Psoas muscle (tissue), 8 donors: ENCODE data around the gene GFRA1. TPM values are rescaled to one million over a fixed set of nuclear protein-coding genes. Genes with fewer than 3 reads are reported as not detected.

ENCODE experiments used
- ATAC-seq, 4 donors: fragments of 200-7000 bp; cut with Tn5 transposase; one replicate each; pipeline ENCODE4 v1.9.1; 2020; ENCODE audit warnings: moderate library complexity in 3 of 4, mild to moderate bottlenecking in 2 of 4
- DNase-seq, 2 donors: peaks; one replicate each; pipeline ENCODE4 v3.0.0-alpha.2; 2020
- H3K27ac ChIP-seq: fragments of 200-600 bp; one replicate; pipeline ENCODE4 v1.8.0; 2022
- H3K27me3 ChIP-seq, 3 donors: fragments of 200-600 bp in 1 of 3; one replicate each; pipeline versions ENCODE4 v1.6.1 to v1.8.0; 2013 to 2022; ENCODE audit warnings: low read length in 2 of 3, mild to moderate bottlenecking in 2 of 3, moderate library complexity in 1 of 3; ENCODE audit not compliant: insufficient read depth in 3 of 3
- H3K36me3 ChIP-seq, 2 donors: fragments of 200-600 bp in 1 of 2; one replicate each; pipeline versions ENCODE4 v1.6.1 to v1.8.0; 2013 to 2022; ENCODE audit warnings: low read depth in 1 of 2, mild to moderate bottlenecking in 1 of 2, moderate library complexity in 1 of 2; ENCODE audit not compliant: insufficient read depth in 1 of 2
- H3K4me1 ChIP-seq: fragments of 200-600 bp; one replicate; pipeline ENCODE4 v1.8.0; 2022
- H3K4me3 ChIP-seq: fragments of 200-600 bp; one replicate; pipeline ENCODE4 v1.8.0; 2022; ENCODE audit warnings: mild to moderate bottlenecking
- H3K9me3 ChIP-seq: fragments of 200-600 bp; one replicate; pipeline ENCODE4 v1.8.0; 2022
- WGBS, 3 donors: extraction: QIAGEN DNeasy Blood & Tissue Kit; methylation state at CpG; one replicate each; pipeline versions ENCODE4 v1.1.6 to v1.1.7; 2013; 5-methylcytosine and 5-hydroxymethylcytosine counted together
- intact Hi-C, 2 donors: fragments of 100-400 bp; cut with DNase I; formaldehyde crosslinking; loops; one replicate each; pipeline versions ENCODE4 v1.11.0 to v1.14.2; 2022
- polyA plus RNA-seq, 3 donors: library from polyadenylated mRNA; stranded (reverse); fragments of 200-250 nt; gene quantifications; one replicate each; pipeline ENCODE4 v1.2.3, GENCODE V29; 2013
- total RNA-seq, 4 donors: library from RNA; stranded (reverse); fragmentation: NEBNext Ultra II Directional in 2 of 4; extraction: Animal tissue kit (Norgen Biotek cat#: 25700) in 2 of 4; gene quantifications; one replicate each; pipeline versions ENCODE4 v1.2.1 to v1.2.4, GENCODE V29; 2021 to 2023
- TF ChIP-seq, protein P1 (sequence below): fragments of 200-600 bp; IDR thresholded peaks from one replicate; pipeline ENCODE4 v1.8.0; 2022; ENCODE audit warnings: antibody characterized with exemption
- donor health status: healthy with polysubstance abuse.
- donor health status: DM: no; HTN: no; CAD: no; lungs with moderate emphysema.
- donor health status: Bipolar disorder and iron deficiency.
- donor health status: healthy.
- donor health status: DM: yes; HTN: yes; CAD: no.
- donor health status: DM: no; HTN: no; CAD: no.
- donor health status: DM: no; HTN: no; CAD: no.
- donor health status: DM: yes; HTN: yes; CAD: no.

GFRA1 gene
- total and polyA plus RNA-seq, 7 donors, result 4.6 to 12.1 (median 7.1) TPM

DNA sequence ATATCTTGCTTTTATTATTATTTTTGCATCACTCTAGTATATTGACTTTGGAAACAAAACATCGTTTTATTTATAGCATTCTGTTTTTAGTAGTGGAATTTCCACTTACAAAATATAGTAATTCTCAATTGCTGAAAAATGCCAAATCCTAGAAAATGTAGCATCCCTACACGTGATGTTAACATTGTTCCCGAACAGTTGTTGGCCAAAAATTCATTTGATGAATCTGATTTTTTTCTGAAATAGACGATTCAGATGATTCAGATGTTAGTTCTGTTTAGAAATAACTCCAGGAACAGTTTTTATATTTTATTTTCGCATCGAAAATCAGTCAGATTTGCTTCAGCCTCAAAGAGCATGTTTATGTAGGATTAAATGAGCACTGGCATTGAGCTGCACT is 122.4 kb downstream of the GFRA1 start:
- TF ChIP-seq, protein P1, sequence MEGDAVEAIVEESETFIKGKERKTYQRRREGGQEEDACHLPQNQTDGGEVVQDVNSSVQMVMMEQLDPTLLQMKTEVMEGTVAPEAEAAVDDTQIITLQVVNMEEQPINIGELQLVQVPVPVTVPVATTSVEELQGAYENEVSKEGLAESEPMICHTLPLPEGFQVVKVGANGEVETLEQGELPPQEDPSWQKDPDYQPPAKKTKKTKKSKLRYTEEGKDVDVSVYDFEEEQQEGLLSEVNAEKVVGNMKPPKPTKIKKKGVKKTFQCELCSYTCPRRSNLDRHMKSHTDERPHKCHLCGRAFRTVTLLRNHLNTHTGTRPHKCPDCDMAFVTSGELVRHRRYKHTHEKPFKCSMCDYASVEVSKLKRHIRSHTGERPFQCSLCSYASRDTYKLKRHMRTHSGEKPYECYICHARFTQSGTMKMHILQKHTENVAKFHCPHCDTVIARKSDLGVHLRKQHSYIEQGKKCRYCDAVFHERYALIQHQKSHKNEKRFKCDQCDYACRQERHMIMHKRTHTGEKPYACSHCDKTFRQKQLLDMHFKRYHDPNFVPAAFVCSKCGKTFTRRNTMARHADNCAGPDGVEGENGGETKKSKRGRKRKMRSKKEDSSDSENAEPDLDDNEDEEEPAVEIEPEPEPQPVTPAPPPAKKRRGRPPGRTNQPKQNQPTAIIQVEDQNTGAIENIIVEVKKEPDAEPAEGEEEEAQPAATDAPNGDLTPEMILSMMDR, result no peak
- H3K36me3 ChIP-seq, result no peaks in the 10 kb centered on the region
- 38 to 43% (median 42%) methylated on average over 6 of the region's 6 CpGs for WGBS, 3 donors
- DNase-seq (no peak), ATAC-seq (no peak)
- no peak overlapping the region for H3K4me3 ChIP-seq
- H3K9me3 ChIP-seq, result peaks cover 4% of the 10 kb centered on the region
- no peak overlapping the region for H3K27ac ChIP-seq
- H3K27me3 ChIP-seq, result peaks cover 0 to 2% (median 0%) of the 10 kb centered on the region in 3 donors
- no peaks in the 10 kb centered on the region for H3K4me1 ChIP-seq
- intact Hi-C loops, result no loop called here

GRCh38 chr10:116147147-116147905 is 125.7 kb downstream of the GFRA1 start:
- Histone ChIP-seq H3K4me3 (no peak overlapping the region), H3K27ac (no peak overlapping the region), H3K36me3 (no peaks in the 10 kb centered on the region), H3K4me1 (no peaks in the 10 kb centered on the region), H3K9me3 (no peaks in the 10 kb centered on the region), H3K27me3 (no peaks in the 10 kb centered on the region)
- intact Hi-C loops, result no loop called here
- no peak for ATAC-seq
- DNase-seq, result no peak
- 82 to 90% (median 86%) methylated on average over 15 of the region's 15 CpGs for WGBS, 3 donors
- TF ChIP-seq, protein P1, result no peak

DNA sequence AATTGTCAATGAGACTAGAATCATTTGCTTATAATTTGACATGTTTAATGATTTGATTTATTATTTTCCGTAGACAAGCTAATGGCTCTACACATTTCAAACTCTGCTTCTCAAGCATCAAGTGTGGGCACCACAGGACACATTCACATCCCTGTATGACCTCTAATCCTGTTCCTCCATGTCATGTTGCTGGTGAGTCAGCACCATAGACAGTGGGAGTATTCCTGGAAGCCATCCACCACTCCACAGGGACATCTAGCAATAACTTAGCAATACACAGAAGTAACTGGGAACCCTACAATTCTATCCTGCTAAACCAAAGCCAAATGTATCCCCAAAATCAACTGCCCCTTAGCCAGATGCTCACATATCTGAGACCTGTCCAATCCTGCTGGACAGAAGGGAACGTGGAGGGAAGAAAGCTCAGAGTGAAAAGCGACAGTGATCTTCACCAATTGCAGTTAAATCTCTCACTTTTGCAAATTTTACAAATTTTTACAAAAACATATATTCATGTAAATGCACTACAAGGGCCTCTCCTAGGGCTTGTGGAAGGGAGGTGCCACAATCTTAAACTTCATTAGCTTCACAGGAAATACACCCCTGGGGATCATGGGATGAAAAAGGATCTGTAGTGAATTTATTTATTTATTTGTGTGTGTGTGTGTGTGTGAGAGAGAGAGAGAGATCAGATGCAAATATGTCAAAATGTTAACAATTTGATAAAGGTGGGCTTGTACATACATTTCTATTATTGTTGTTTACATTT is 126.5 kb downstream of the GFRA1 start:
- no peaks in the 10 kb centered on the region for H3K4me1 ChIP-seq
- intact Hi-C loops, result no loop called here
- H3K9me3 ChIP-seq, result no peaks in the 10 kb centered on the region
- DNase-seq (no peak), ATAC-seq (no peak)
- TF ChIP-seq, protein P1, result no peak
- no peaks in the 10 kb centered on the region for H3K36me3 ChIP-seq
- H3K4me3 ChIP-seq, result no peak overlapping the region
- WGBS, 3 donors, result 82 to 88% (median 84%) methylated on average over 3 of the region's 3 CpGs
- H3K27ac ChIP-seq, result no peak overlapping the region
- H3K27me3 ChIP-seq, result no peaks in the 10 kb centered on the region

- H3K36me3 ChIP-seq, result no peaks in the 10 kb centered on the region
- no peak overlapping the region for H3K27ac ChIP-seq
- no peaks in the 10 kb centered on the region for H3K27me3 ChIP-seq
- TF ChIP-seq, protein P1, result no peak
- WGBS, 3 donors, result 62 to 87% (median 76%) methylated on average over 4 of the region's 4 CpGs
- no peak overlapping the region for H3K4me3 ChIP-seq
- ATAC-seq (no peak), DNase-seq (no peak)
- no peaks in the 10 kb centered on the region for H3K4me1 ChIP-seq
- no peaks in the 10 kb centered on the region for H3K9me3 ChIP-seq
- intact Hi-C loops, result no loop called here
Measured at GRCh38 chr10:116143673-116144222, 129.3 kb downstream of the GFRA1 start.
